H9 (cell line): ENCODE measurements around the gene SEMA3A. TPM values are rescaled to one million over a fixed set of nuclear protein-coding genes. Genes with fewer than 3 reads are reported as not detected.

ENCODE experiments used
- DNase-seq: peaks from one replicate; pipeline ENCODE4 v3.0.0-alpha.2; 2017
- H2AFZ ChIP-seq: one replicate; pipeline ENCODE4 v1.6.1; 2013; ENCODE audit warnings: mild to moderate bottlenecking, low read length, control low read depth, moderate library complexity
- H2AK5ac ChIP-seq: 2 replicates; pipeline ENCODE4 v1.6.1; 2013; ENCODE audit warnings: low read length, control low read depth, mixed read lengths; ENCODE audit not compliant: insufficient read length
- H2BK120ac ChIP-seq: one replicate; pipeline ENCODE4 v1.6.1; 2013; ENCODE audit warnings: low read depth, mild to moderate bottlenecking, low read length, control low read depth, inconsistent platforms; ENCODE audit not compliant: poor library complexity, severe bottlenecking
- H2BK12ac ChIP-seq: 2 replicates; pipeline ENCODE4 v1.6.1; 2013; ENCODE audit warnings: low read length, control low read depth, mixed read lengths, low read depth; ENCODE audit not compliant: insufficient read length
- H2BK15ac ChIP-seq: 2 replicates; pipeline ENCODE4 v1.6.1; 2013; ENCODE audit warnings: low read depth, low read length, control low read depth
- H2BK20ac ChIP-seq: one replicate; pipeline ENCODE4 v1.6.1; 2013; ENCODE audit warnings: low read depth, mild to moderate bottlenecking, low read length, control low read depth, inconsistent platforms; ENCODE audit not compliant: poor library complexity, severe bottlenecking
- H2BK5ac ChIP-seq: 2 replicates; pipeline ENCODE4 v1.6.1; 2013; ENCODE audit warnings: low read length, control low read depth, mixed read lengths; ENCODE audit not compliant: insufficient read length
- H3K14ac ChIP-seq: 2 replicates; pipeline ENCODE4 v1.6.1; 2013; ENCODE audit warnings: low read length, control low read depth; ENCODE audit not compliant: insufficient read depth
- H3K18ac ChIP-seq: 2 replicates; pipeline ENCODE4 v1.6.1; 2013; ENCODE audit warnings: low read depth, mild to moderate bottlenecking, mixed read lengths, low read length, control low read depth; ENCODE audit not compliant: insufficient read length
- H3K23ac ChIP-seq: 2 replicates; pipeline ENCODE4 v1.6.1; 2013; ENCODE audit warnings: low read length, control low read depth, mixed read lengths, low read depth; ENCODE audit not compliant: insufficient read length
- H3K23me2 ChIP-seq: 2 replicates; pipeline ENCODE4 v1.6.1; 2013; ENCODE audit warnings: low read depth, mild to moderate bottlenecking, mixed read lengths, low read length, control low read depth; ENCODE audit not compliant: insufficient read length, poor library complexity, severe bottlenecking
- H3K27ac ChIP-seq: 2 replicates; pipeline ENCODE4 v1.5.1; 2013; ENCODE audit warnings: low read length, control low read depth, mixed read lengths, low read depth; ENCODE audit not compliant: insufficient read length
- H3K27me3 ChIP-seq: 2 replicates; pipeline ENCODE4 v1.6.1; 2013; ENCODE audit warnings: low read length, control low read depth, inconsistent platforms; ENCODE audit not compliant: insufficient read depth
- H3K4ac ChIP-seq: 2 replicates; pipeline ENCODE4 v1.6.1; 2013; ENCODE audit warnings: low read depth, mild to moderate bottlenecking, control low read depth, inconsistent platforms, low read length, moderate library complexity
- H3K4me1 ChIP-seq: 2 replicates; pipeline ENCODE4 v1.6.1; 2013; ENCODE audit warnings: low read length, control low read depth, inconsistent platforms; ENCODE audit not compliant: insufficient read depth
- H3K4me2 ChIP-seq: 2 replicates; pipeline ENCODE4 v1.6.1; 2013; ENCODE audit warnings: low read length, control low read depth, mixed read lengths; ENCODE audit not compliant: insufficient read length, insufficient read depth
- H3K56ac ChIP-seq: 2 replicates; pipeline ENCODE4 v1.6.1; 2013; ENCODE audit warnings: low read depth, mild to moderate bottlenecking, mixed read lengths, low read length, control low read depth; ENCODE audit not compliant: insufficient read length
- H3K79me1 ChIP-seq: 2 replicates; pipeline ENCODE4 v1.6.1; 2013; ENCODE audit warnings: low read depth, mild to moderate bottlenecking, moderate library complexity, low read length, control low read depth, inconsistent platforms; ENCODE audit not compliant: insufficient read depth, poor library complexity, severe bottlenecking
- H3K79me2 ChIP-seq: 2 replicates; pipeline ENCODE4 v1.6.1; 2013; ENCODE audit warnings: low read length, control low read depth, inconsistent platforms; ENCODE audit not compliant: insufficient read depth
- H3K9ac ChIP-seq: 2 replicates; pipeline ENCODE4 v1.6.1; 2013; ENCODE audit warnings: low read length, control low read depth, mixed read lengths; ENCODE audit not compliant: insufficient read length; ENCODE audit errors: extremely low read depth
- H3K9me3 ChIP-seq: one replicate; pipeline ENCODE4 v1.6.1; 2013; ENCODE audit warnings: low read depth, low read length, inconsistent platforms; ENCODE audit not compliant: control insufficient read depth
- H3T11ph ChIP-seq: one replicate; pipeline ENCODE4 v1.6.1; 2013; ENCODE audit warnings: mild to moderate bottlenecking, low read length, control low read depth, inconsistent platforms
- H4K20me1 ChIP-seq: one replicate; pipeline ENCODE4 v1.6.1; 2013; ENCODE audit not compliant: control insufficient read depth, insufficient read length, insufficient read depth
- H4K5ac ChIP-seq: 2 replicates; pipeline ENCODE4 v1.6.1; 2013; ENCODE audit warnings: low read depth, mild to moderate bottlenecking, mixed read lengths, low read length, control low read depth; ENCODE audit not compliant: insufficient read length
- H4K8ac ChIP-seq: replicated peaks from 2 replicates; pipeline ENCODE4 v1.6.1; 2013; ENCODE audit warnings: low read length, control low read depth, mixed read lengths, low read depth; ENCODE audit not compliant: insufficient read length
- H4K91ac ChIP-seq: 2 replicates; pipeline ENCODE4 v1.6.1; 2013; ENCODE audit warnings: low read depth, mild to moderate bottlenecking, moderate library complexity, mixed read lengths, low read length, control low read depth; ENCODE audit not compliant: insufficient read length
- H3K27ac Mint-ChIP-seq, 3 experiments: 2 replicates in 2 of 3; 3 replicates in 1 of 3; pipeline ENCODE4 v1.8.0; 2020 to 2021; ENCODE audit warnings: mixed read lengths in 3 of 3, mild to moderate bottlenecking in 1 of 3, moderate library complexity in 1 of 3
- H3K27me3 Mint-ChIP-seq: 2 replicates; pipeline ENCODE4 v1.8.0; 2021; ENCODE audit warnings: low read depth, mild to moderate bottlenecking, moderate library complexity, mixed read lengths
- H3K36me3 Mint-ChIP-seq, 3 experiments: 2 replicates in 2 of 3; 3 replicates in 1 of 3; pipeline ENCODE4 v1.8.0; 2020 to 2021; ENCODE audit warnings: low read depth in 3 of 3, mixed read lengths in 3 of 3; ENCODE audit not compliant: insufficient read depth in 1 of 3
- H3K4me1 Mint-ChIP-seq, 2 experiments: 2 replicates each; pipeline ENCODE4 v1.8.0; 2020; ENCODE audit warnings: mixed read lengths in 2 of 2
- H3K4me3 Mint-ChIP-seq, 2 experiments: 2 replicates in 1 of 2; 3 replicates in 1 of 2; pipeline ENCODE4 v1.8.0; 2020 to 2021; ENCODE audit warnings: mild to moderate bottlenecking in 2 of 2, mixed read lengths in 2 of 2, moderate library complexity in 1 of 2
- H3K9me3 Mint-ChIP-seq, 2 experiments: 2 replicates in 1 of 2; 3 replicates in 1 of 2; pipeline ENCODE4 v1.8.0; 2020; ENCODE audit warnings: mild to moderate bottlenecking in 2 of 2, mixed read lengths in 2 of 2, moderate library complexity in 1 of 2
- WGBS: extraction: QIAGEN DNeasy Blood & Tissue Kit; methylation state at CpG from one replicate; pipeline ENCODE4 v1.1.7; 2013; ENCODE audit warnings: missing lambda C conversion rate, low lambda C conversion rate, mixed read lengths; ENCODE audit not compliant: insufficient read length; ENCODE audit errors: extremely low coverage; 5-methylcytosine and 5-hydroxymethylcytosine counted together
- total RNA-seq: library from RNA; stranded (reverse); gene quantifications from 2 replicates; pipeline ENCODE4 v1.2.1, GENCODE V29; 2021
- TF ChIP-seq, protein P1 (sequence below): fragments of 200-600 bp; sonication (generic); conservative IDR thresholded peaks from 3 replicates; pipeline ENCODE4 v1.8.0; 2021; ENCODE audit warnings: antibody characterized with exemption, mild to moderate bottlenecking

The SEMA3A gene
- total RNA-seq, 1 experiment from 2014 or later, result 60.0 TPM

DNA sequence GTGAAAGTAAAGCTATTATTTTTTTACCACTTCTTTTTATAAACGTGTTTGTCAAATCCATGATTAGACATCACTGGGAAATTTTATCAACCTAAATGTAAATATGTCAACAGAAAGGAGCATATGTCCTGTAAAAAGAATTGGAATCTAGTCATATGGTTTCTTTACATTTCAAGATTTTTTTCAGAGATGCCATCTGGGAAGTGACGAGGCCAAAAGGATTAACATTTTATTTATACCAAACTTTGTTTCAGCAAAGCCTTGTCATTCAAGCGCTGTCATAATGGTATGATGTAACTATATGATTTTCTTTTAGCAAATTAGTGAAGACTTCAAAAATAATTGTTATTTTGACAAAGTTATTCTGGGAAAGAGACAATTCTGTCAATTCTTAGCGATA lies 117.3 kb downstream of the SEMA3A start:
- Mint-ChIP-seq H3K4me1 (peaks cover 8 to 10% of the 10 kb centered on the region in 2 experiments; a peak in 3 of 4 replicates), H3K36me3 (no peaks in the 10 kb centered on the region), H3K9me3 (no peaks in the 10 kb centered on the region), H3K27ac (no peak overlapping the region), H3K27me3 (no peaks in the 10 kb centered on the region), H3K4me3 (no peak overlapping the region)
- no peak overlapping the region for H3K14ac ChIP-seq
- no peak overlapping the region for H2BK20ac ChIP-seq
- no peak overlapping the region for H2BK15ac ChIP-seq
- H4K91ac ChIP-seq, result no peak overlapping the region
- H3K23me2 ChIP-seq, result no peaks in the 10 kb centered on the region
- no peak overlapping the region for H4K5ac ChIP-seq
- no peaks in the 10 kb centered on the region for H3K79me2 ChIP-seq
- H3K23ac ChIP-seq, result no peak overlapping the region
- no peak overlapping the region for H3K4me2 ChIP-seq
- TF ChIP-seq, protein P1, sequence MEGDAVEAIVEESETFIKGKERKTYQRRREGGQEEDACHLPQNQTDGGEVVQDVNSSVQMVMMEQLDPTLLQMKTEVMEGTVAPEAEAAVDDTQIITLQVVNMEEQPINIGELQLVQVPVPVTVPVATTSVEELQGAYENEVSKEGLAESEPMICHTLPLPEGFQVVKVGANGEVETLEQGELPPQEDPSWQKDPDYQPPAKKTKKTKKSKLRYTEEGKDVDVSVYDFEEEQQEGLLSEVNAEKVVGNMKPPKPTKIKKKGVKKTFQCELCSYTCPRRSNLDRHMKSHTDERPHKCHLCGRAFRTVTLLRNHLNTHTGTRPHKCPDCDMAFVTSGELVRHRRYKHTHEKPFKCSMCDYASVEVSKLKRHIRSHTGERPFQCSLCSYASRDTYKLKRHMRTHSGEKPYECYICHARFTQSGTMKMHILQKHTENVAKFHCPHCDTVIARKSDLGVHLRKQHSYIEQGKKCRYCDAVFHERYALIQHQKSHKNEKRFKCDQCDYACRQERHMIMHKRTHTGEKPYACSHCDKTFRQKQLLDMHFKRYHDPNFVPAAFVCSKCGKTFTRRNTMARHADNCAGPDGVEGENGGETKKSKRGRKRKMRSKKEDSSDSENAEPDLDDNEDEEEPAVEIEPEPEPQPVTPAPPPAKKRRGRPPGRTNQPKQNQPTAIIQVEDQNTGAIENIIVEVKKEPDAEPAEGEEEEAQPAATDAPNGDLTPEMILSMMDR, result no peak
- H4K8ac ChIP-seq, result no peak overlapping the region
- no peak overlapping the region for H2BK5ac ChIP-seq
- H3K4ac ChIP-seq, result no peak overlapping the region
- H3K9ac ChIP-seq, result no peak overlapping the region
- H2AK5ac ChIP-seq, result no peak overlapping the region
- no peak overlapping the region for H3K27ac ChIP-seq
- H3K79me1 ChIP-seq, result no peaks in the 10 kb centered on the region
- no peak overlapping the region for H2AFZ ChIP-seq
- no peak overlapping the region for H3T11ph ChIP-seq
- no peaks in the 10 kb centered on the region for H3K9me3 ChIP-seq
- H3K18ac ChIP-seq, result no peak overlapping the region
- H2BK120ac ChIP-seq, result no peak overlapping the region
- no peaks in the 10 kb centered on the region for H3K4me1 ChIP-seq
- H2BK12ac ChIP-seq, result no peak overlapping the region
- no peak overlapping the region for H3K56ac ChIP-seq
- H3K27me3 ChIP-seq, result no peaks in the 10 kb centered on the region
- DNase-seq, result no peak
- WGBS, result no CpG with 5 or more reads among the region's 4 CpGs
- no peaks in the 10 kb centered on the region for H4K20me1 ChIP-seq
